CD4-positive, alpha-beta T cell treated with Interleukin-6 for 4 hours (primary cell): ENCODE results near the gene ZFPL1.

ENCODE experiments used
- DNase-seq: peaks from one replicate; pipeline ENCODE4 v3.0.0-alpha.2; 2020; ENCODE audit warnings: mixed read lengths

The ZFPL1 gene

DNA sequence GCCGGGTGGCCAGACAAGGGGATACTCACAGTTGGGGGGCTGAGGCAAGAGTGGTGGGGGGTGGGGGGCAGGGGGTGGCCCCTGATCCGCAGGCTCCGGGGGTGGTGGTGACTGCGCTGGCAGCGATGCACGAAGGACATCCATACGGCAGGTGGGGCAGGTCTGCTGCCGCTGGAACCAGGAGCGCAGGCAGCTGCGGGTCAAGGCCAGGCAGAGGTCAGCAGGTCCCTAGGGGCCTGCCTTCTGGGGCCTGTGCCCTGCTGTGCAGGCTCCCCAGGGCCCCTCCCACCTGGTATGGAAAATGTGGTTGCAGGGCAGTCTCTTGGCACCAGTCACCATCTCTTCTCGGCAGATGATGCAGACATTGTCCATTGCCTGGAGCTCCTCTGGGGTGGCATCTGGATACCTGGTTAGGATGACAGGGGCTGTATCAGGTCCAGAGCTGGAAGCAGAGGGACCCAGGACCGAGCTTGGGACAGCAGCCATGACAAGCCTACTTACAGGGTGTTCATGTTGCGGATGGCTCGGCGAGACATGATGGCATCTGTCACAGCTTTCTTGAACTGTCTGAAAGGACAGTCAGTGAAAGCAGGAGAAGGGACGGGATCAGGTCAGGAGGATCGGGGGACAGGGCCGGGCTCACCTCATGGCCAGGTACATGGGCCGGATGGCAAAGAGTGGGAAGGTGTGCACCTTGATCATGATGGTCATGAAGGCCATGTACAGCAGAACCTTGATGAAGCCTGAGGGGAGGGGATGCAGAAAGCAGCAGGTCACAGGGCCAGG, 46.8 kb downstream of the ZFPL1 start:
- no peak for DNase-seq

DNA sequence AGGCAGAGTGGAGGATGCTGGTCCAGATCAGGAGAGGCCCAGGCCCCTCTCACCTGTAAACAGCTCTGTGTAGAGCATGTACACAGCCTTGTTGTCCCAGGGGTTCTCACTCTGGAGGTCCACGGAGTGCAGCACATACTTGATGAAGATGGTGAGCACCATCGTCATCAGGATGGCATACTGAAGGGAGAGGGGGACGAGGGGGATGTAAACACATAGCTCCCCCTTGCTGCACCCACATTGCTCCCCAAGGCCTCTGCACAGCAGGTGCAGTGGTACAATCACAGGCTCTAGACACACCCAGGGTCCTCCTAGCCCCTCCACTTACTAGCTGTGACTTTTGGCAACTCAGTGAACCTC, 47.4 kb downstream of the ZFPL1 start:
- no peak for DNase-seq

DNA sequence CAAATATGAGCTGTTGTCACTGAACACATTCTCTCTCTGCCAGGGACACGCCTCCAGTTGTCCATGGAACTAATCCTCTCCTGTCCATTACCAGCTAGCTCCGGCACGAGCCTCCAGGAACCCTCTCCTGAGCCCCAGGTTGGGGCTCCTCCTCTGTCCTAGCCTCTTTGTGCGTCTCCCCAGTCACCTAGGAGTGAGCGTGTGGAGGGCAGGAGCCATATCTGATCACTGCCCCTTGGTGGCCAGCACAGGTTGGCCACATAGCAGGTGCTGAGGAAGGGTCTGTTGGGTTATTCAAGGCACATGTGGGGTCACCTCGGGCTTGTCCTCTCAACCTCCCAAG, 47.8 kb downstream of the ZFPL1 start:
- DNase-seq, result no peak

DNA sequence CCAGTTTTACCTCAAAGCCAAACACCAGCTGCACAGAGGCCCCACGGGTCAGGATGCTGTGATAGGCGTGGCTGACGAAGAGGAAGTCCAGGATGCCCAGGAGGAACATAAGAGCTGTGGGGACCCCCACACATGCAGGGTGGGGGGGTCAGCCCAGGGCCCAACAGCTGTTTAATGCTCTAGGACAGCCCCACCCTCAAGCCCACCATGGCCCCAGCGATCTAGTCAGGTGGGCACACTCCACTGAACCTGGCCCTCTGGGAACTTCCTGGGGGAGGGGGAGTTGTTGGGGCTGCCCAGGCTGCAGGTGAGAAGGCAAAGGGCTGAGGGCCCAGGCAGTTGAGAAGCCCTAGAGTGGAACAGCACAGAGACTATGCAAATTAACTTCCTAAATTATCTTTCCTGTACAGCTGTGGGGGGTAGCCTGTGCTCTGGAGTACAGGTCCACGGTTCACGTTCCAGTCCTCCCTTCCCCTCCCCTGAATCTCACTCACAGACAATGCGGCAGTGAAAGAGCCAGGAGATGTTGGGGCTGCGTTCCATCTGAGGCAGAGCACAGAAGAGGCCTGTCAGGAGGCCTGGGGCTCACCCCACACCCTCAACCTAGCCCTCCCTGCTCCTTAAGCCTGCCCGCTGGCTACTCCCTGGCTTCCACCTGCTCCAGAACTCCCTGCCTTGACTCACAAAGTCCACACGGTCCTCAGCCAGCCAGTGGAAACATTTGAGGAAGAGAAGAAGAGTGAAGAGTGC, 48.4 kb downstream of the ZFPL1 start:
- no peak for DNase-seq

DNA sequence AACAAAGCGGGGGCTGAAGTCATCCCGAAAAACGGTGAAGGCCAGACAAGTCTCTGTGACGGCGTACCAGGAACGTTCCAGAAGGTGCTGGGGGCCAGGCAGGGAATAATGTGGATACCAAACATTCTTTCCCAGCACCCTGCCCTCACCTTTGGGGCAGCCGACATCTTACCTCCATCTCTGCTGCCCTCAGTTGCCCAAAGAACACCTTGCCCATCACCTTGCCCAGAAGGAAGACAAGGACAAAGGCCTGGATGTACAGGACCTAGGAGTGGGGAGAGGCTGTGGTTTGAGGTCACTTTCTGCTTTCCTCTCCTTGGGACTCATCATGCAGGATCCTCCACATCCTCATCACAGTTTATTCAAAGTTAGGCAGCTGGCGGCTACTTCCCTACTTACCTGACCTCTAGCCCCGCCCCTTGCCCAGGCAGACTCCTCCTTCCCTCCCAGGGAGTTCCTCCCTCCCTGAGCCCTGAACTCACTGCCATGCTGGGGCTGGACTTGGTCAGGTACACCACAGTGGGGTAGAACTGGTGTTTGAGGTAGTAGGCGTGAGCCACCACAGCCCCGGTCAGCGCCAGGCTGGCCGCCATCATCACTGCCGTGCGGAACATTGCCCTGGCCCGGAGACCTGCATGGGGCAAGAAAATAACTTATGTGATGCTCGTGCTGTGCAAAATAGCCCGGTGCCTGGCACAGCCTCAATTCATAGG, 49.1 kb downstream of the ZFPL1 start:
- DNase-seq, result peak; percentile 67

DNA sequence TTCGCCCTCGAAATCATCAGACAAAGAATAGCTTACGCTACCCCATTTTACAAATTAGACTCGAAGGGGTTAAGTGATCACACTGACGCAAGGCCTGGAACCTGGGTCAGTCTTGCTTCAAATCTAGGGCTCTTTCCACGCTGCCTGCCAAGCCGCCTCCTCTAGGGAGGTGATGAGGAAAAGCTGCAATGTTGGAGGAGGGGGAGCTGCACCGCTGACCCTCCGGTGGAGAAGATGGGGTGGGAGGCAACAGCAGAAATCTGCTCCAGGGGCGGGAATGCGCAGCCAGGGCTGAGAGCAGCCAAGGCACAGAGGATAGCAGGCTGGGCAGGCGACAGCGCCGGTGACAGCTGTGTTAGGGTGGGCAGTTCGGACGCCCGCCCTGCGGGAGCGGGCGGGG, 49.7 kb downstream of the ZFPL1 start:
- DNase-seq, result no peak

DNA sequence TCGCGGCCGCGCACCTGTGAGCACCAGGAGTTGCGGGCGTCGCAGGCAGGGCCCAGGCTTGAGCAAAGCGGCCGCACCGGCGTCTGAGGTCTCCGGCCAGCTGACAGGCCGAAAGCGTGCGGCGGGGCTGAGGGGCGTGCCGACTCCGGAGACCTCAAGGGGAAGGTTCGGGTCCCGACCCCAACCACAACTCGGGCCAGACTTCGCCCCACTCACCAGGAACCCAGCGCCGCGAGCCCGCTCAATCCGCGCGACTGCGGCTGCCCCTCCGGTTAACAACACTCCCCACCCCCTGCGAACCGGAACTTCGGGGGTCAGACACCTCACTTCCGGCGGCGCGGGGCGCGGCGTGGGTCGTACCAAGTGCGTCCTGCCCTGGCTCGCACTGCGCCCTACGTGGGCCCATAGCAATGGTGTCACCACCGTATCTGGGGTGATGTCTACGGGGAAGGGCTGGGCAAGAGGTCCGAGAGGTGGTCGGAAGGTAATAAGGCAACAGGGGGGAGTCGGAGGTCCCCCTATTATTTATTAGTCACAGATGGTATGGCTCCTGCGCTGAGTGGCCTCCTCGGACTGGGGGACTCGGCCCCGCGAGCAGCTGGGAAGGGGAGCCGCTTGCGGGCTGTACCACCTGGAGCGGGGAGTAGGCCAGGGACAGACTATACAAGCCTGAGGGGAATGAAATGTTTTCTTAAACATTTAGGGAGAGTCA, 50.4 kb downstream of the ZFPL1 start, which contains the start of gene SYVN1:
TSS of gene SYVN1 (minus strand) at position 280 of the 712 bp plus-strand sequence. CDS start 918 bp downstream, outside the sequence.
- peak; percentile 92 for DNase-seq

DNA sequence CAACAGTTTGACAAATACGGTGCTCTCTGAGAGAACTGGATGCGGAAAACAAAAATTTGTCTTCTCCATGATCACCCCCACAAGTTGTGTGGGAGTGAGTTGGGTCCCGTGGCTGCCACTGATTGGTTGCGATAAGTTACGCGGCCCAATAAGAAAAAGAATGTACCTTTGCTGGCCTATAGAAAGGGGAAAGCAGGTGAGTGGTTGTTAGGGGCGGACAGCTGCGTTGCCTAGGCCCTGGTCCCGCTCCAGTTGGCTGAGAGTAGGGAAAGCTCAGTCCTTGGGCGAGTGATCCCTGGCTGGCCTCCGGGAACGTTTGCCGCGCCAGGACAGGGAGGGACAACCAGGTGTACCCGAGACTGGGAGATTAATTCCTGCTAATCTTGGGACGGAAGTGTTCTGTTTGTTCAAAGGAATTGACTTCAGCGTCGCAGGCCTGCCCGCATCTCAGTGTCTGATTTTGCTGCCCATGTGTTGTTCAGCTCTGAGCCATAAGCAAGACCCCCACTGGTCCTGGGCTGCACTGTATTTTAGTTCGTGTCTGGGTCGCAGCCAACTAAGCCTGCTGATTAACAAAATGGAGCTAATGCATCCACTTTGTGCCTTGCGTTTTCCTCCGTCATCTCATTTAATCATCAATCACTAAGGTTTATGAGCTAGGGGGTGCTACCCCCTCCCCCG, 51.1 kb downstream of the ZFPL1 start:
- peak; percentile 84 for DNase-seq

DNA sequence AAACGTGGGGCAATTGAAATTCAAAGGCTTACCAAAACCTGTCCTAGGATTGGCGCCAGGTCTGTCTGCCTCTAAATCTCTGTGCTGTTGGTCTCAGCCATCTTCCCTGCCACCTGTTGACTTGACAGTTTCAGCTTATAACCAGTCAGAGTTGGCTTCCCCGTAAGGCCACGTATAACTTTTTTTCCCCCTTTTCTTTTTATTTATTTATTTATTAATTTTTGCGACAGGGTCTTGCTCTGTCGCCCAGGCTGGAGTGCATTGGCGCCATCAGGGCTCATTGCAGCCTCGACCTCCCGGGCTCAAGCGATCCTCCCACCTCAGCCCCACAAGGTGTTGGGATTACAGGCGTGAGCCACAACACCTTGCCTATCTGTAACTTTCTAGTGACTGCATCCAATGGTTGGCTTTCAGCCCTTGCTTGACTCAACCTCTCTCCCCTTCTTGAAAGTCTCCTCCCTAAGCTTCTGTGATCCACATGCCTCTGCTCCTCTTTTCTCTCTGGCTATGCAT, 51.7 kb downstream of the ZFPL1 start:
- peak; percentile 19 for DNase-seq

DNA sequence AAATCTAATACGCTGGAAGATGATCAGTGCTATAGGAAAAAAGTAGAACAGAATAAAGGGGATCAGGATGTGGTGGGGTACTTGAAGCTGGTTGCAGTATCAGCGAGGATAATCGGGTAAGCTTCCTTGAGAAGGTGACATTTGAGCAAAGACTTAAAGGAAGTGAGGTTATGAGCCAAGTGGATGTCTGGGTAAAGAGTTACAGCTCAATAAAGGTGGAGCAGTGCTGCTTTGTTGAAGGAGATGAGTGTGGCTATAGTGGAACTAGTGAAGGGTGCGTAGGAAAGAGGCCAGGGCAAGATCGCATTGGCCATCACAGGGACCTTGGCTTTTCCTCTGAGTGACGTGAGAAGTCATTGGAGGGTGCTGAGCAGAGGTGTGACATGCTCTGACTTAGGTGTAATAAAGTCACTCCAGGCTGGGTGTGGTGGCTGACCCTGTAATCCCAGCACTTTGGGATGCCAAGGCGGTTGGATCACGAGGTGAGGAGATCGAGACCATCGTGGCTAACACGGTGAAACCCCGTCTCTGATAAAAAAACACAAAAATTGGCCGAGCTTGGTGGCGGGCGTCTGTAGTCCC, 52.6 kb downstream of the ZFPL1 start:
- DNase-seq, result no peak
